ENCODE data around the gene FAM3D.

- no peak for TF ChIP-seq CTCF (IDR thresholded peaks at IDR 0.05)
- no peak for TF ChIP-seq POLR2A (IDR thresholded peaks at IDR 0.05)
Measured at GRCh38 chr3:58604031-58604430, 62.5 kb downstream of the FAM3D start.
